Measurements from ENCODE around the gene RBMS1.
"Not testable (repeated sequence)": the region's sequence is repeated elsewhere in the genome, so short reads cannot be mapped to it uniquely, and the experiment has no call there.

The RBMS1 gene

GRCh38 chr2:160430001-160430344 lies 63.6 kb downstream of the RBMS1 start:
- DNase-seq: no peak

- no peak for DNase-seq
Observed at GRCh38 chr2:160429248-160430000, 64.2 kb downstream of the RBMS1 start.

DNA sequence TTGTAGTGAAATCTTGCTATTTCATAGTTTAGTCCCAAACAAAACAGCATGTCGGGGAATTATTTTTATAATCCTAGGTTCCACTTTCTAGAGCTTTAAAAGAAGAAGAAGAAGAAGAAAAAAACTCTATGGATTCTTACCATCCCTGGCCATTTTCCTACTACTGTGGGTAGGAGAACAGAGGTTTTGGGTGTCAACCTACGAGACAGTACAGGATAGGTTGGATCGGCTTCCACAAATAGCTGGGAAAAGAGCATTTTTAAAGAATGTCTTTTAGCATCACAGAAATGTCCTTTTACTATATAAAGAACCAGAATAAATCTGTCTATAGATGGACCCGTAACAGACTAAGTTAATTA lies 65.2 kb downstream of the RBMS1 start:
- DNase-seq: no peak

GRCh38 chr2:160427629-160428404 lies 65.8 kb downstream of the RBMS1 start:
- peak; percentile 54 for DNase-seq

DNA sequence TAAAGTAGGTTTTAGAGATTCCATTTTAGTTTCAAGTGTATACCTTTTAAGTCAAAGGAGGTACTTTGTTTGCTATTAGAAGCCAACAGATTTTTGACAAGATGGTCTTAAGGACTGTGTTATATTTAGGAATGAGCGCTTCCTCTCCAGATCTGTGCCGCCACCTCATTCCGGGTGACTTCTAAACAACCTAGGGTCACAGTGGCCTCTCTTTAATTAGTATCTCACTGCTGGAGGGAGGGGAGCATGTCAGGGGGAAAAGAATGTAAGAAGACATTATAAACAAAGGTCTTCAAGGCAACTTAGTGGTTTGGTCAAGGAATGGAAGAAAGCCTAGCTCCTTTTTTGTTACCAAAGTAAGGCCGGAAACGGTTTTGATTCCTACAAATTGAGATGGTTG lies 67.0 kb downstream of the RBMS1 start:
- no peak for DNase-seq

- no peak for DNase-seq
Observed at GRCh38 chr2:160425434-160426151, 68.0 kb downstream of the RBMS1 start.

DNA sequence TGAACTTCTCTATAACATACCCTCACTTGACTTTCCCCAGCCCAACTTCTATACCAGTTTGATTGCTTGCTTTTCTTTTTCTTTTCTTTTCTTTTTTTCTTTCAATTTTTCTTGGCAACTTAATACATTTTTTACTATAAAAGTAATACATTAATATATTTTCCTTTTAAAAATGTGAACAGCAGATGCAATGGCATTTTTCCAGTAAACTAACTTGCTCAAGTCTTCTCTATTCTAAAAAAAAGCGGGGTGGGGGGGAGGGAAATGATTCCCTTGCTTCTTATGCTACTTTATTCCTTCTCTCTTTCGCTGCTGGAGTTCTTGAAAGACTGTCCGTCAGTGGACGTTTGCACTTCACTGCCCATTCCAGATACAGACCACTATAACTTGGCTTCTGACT lies 70.5 kb downstream of the RBMS1 start:
- DNase-seq: no peak

DNA sequence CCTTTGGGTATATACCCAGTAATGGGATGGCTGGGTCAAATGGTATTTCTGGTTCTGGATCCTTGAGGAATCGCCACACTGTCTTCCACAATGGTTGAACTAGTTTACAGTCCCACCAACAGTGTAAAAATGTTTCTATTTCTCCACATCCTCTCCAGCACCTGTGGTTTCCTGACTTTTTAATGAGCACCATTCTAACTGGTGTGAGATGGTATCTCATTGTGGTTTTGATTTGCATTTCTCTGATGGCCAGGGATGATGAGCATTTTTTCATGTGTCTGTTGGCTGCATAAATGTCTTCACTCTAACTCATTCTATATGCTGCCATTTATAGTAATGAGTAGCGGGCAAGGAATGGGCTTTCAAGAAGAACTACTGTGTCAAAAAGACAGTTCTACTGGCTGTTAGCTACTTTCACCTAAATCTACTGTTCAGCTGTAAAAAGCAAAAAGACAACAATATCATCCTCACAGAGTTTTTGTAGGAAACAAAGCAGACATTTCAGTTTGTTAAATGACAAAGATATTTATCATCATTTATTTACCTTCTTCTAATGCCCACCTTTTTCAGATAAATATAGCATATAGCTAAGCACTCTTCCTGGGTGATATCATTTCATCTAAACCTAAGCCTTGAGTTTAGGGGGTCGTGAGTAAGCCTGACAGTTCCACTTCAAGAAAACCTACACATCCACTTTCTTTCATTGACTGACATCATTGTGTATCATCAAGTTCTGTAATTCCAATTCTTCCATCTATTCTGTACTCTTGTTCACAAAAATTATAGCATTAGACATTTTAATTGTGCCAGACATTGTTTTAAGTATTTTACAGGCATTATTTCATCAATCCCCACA lies 71.7 kb downstream of the RBMS1 start:
- DNase-seq: not testable (repeated sequence)

DNA sequence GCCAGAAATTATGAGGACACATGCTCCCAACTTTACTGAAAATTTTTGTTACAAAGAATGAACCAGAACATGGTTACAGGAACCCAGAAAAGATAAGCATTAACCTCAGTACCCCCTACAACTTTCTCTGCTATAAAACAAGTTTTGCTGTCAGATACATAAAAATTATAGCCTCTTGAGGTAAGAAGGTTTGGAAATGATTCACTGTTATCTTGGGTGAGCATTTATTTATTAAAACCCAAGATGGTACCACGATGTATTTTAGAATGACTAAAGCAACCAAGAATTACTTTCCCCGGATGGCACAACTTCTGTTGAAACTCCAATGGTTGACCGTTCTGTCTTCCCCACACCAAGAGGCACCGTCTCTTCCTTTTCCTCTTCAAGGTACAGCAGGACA lies 72.9 kb downstream of the RBMS1 start:
- DNase-seq: no peak

DNA sequence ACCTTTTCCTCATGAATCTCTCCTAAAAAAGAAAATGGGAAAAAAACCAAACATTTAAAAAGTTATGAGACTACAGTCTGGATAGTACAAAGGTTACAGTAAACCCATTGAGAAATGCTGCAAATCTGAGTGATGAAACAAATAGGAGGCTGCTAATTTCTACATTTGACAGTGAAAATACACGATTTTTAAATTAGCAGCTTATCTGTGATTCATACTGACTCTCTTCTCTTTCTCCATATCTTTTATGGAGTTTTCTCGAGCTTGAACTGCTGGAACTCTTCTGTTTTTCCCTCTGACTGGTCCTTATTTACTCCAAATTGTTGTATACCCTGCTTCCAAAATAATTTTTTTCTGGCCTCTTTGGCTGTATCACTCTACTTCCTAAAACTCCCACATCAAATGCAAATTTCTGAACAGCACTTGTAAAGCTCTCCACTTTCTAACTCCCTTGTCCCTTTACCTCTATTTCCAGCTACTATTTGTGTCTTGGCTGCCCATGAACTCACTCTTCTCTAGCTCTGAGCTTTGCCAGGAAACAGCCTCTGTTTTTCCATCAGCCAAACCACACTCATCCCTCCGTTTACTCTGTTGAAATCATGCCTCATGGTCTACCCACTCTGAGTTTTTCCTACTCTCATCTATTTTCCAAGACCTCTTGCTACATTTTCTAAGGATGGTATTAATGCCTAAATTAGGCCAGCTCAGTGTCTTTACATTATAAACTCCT lies 73.7 kb downstream of the RBMS1 start:
- DNase-seq: no peak

DNA sequence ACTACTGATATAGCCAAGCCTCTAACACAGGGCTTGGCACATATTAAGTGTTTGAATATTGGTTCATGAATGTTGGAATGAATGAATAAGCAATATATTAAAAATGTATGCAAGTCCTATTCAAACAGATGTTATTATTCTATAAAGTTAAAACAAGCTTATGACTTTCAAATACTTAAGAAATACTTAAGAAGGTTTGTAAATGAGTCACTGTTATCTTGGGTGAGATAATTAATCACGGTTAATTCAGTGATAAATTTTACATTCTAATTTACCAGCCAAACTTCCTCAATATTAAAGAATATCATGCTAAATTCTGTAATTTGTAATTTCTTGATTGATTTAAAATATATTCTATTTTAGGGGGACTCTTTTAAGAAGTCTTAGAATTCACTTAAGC lies 74.8 kb downstream of the RBMS1 start:
- no peak for DNase-seq

DNA sequence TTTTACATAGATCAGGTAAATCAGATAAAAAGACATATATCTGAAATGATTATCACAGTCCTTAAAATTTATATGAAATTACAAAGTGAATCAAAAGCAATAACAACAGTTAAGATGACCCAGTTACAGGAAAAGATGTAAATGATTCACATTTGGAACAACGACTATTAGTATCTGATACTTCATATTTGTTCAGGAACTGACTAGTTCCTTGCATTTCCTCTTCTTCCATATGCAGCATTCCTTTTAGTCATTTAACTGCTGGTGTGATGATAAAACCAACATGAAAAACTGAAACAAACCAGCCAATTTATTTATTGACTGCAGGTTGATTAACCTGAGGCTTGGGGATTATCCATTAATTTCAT lies 75.2 kb downstream of the RBMS1 start:
- no peak for DNase-seq

GRCh38 chr2:160417745-160418397 lies 75.7 kb downstream of the RBMS1 start:
- DNase-seq: no peak

GRCh38 chr2:160415991-160416390 lies 77.6 kb downstream of the RBMS1 start:
- no peak for DNase-seq

GRCh38 chr2:160411955-160412354 lies 81.7 kb downstream of the RBMS1 start:
- DNase-seq: no peak

DNA sequence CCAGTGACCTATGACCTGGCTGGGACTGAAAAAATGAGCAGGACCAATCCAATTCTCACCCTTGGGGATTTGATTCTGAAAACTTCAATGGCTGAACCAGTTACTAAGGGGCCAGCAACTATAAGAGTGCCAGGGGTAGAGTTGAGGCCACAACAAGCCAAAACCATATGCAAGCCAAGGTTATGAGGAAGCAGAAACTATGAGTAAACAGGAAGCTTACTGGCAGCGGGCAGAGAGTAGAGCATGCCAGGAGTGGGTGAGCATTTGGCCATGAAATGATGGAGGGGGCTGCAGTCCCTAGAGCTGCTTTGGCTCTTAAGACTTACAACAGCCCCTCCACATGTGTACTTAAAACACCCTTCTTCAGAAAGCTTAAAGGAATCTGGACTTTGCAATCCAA lies 82.4 kb downstream of the RBMS1 start:
- peak; percentile 44 for DNase-seq

DNA sequence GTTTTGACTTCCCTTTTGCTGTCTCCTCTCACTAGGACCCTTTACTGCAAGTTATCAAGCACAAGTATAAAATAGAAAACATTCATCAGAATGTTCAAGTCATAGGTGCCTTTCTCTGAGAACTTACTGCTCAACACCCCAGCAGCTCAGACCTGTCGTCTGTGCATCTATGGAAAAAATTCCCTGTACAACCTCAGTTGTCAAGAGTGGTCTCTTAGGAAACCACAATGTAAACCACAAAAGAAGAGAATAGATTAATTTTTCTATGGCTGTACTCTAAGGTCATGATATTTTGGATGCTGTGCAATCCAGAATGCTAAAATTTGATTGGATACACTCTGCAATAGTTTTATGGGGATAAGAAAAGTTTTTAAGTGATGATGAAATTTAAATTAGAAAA lies 84.1 kb downstream of the RBMS1 start:
- DNase-seq: no peak

DNA sequence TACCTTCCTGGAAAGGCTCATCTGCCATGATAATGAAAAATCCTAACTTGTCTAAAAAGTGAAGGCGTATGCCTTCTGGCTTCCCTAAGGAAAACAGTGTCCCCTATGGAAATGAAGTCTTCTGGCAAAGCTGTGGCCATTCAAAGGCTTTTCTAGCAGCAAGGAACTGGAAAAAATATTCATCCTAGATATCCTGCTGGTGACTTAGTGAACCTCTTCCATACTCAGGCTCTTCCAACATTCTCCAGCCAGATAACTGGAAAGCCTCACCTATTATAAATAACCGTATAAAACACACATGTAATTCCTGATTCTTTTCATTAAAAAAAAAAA lies 84.7 kb downstream of the RBMS1 start:
- no peak for DNase-seq

- DNase-seq: no peak
Observed at GRCh38 chr2:160408173-160408958, 85.2 kb downstream of the RBMS1 start.

DNA sequence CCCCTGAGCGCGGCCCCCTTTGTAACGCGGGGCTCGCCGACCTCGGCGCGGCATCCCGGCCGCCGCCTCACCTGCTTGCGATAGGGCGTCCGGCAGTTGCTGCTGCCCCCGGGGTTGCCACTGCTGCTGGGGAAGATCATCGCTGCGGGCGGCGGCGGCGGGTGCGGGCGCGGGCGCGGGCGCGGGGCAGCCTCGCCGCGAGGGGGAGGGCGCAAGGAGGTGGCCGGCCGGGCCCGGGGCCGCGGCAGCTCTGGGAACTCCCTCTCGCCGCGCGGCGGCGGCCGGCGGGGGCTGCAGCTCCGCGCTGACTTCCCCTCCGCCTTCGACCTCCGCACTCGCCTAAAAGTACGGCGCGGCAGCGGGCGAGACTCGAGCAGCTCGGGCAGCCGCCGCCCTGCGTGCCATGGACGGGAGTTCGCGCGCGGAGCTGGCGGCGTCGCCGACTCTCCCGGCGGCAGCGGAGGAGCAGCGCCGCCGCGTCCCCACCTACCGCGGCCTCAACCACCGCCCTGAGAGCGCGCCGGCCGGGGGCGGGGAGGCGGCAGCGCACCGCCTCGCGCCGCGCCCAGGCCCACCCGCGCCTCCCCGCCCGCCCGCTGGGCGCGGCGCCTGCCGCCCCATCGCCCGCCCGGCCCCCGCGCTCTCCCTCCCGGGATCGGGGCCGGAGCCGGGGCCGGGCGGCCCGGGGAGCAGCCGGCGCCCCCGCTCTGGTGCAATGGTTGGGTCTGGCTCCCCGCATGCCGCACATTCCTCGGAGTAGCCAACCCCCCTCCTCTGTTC lies 86.0 kb downstream of the RBMS1 start:
- DNase-seq: peak; percentile 52
